CD8-positive, alpha-beta memory T cell (primary cell): ENCODE results near the gene ACAT2. TPM values are rescaled to one million over a fixed set of nuclear protein-coding genes. Genes with fewer than 3 reads are reported as not detected.
"Not testable (repeated sequence)": the region's sequence is repeated elsewhere in the genome, so short reads cannot be mapped to it uniquely, and the experiment has no call there.

Experiments used
- CTCF ChIA-PET: fragments of 350-600 bp; sonication (Branson Sonifier 250); formaldehyde crosslinking; loops from one replicate; lab custom pipeline; 2021; ENCODE audit warnings: antibody characterized with exemption; lab: Charles Lee
- POLR2A ChIA-PET: fragments of 350-600 bp; sonication (Branson Sonifier 250); formaldehyde crosslinking; loops from one replicate; lab custom pipeline; 2021; ENCODE audit warnings: antibody characterized with exemption; lab: Charles Lee
- DNase-seq, 5 donors: peaks; one replicate each; pipeline versions ENCODE4 v3.0.0 to v3.0.0-alpha.2; 2020 to 2022; ENCODE audit warnings: mixed read lengths in 1 of 5
- H3K27ac ChIP-seq: one replicate; pipeline ENCODE4 v1.7.0; 2013; ENCODE audit warnings: low read depth, mild to moderate bottlenecking, low read length, moderate library complexity
- H3K27me3 ChIP-seq: 2 replicates; pipeline ENCODE4 v1.7.0; 2013; ENCODE audit warnings: low read length, mild to moderate bottlenecking; ENCODE audit not compliant: insufficient read depth, poor library complexity, severe bottlenecking
- H3K36me3 ChIP-seq: 2 replicates; pipeline ENCODE4 v1.7.0; 2013; ENCODE audit warnings: mild to moderate bottlenecking, low read length, moderate library complexity; ENCODE audit not compliant: insufficient read depth
- H3K4me1 ChIP-seq: 2 replicates; pipeline ENCODE4 v1.7.0; 2013; ENCODE audit warnings: mild to moderate bottlenecking, low read length, moderate library complexity; ENCODE audit not compliant: insufficient read depth
- H3K4me3 ChIP-seq: 2 replicates; pipeline ENCODE4 v1.7.0; 2013; ENCODE audit warnings: mild to moderate bottlenecking, low read length
- H3K9me3 ChIP-seq: 2 replicates; pipeline ENCODE4 v1.7.0; 2013; ENCODE audit warnings: mild to moderate bottlenecking, low read length
- H3K27ac Mint-ChIP-seq, 8 donors: one replicate each; pipeline ENCODE4 v1.8.0; 2020 to 2021; ENCODE audit warnings: mixed read lengths in 8 of 8, mild to moderate bottlenecking in 6 of 8, inconsistent platforms in 3 of 8, moderate library complexity in 3 of 8
- H3K27me3 Mint-ChIP-seq, 2 donors: one replicate each; pipeline ENCODE4 v1.8.0; 2020 to 2021; ENCODE audit warnings: mixed read lengths in 2 of 2, mild to moderate bottlenecking in 1 of 2, moderate library complexity in 1 of 2
- H3K36me3 Mint-ChIP-seq, 3 donors: one replicate each; pipeline ENCODE4 v1.8.0; 2020 to 2021; ENCODE audit warnings: mixed read lengths in 3 of 3, inconsistent platforms in 1 of 3, mild to moderate bottlenecking in 1 of 3
- H3K4me1 Mint-ChIP-seq, 3 donors: one replicate each; pipeline ENCODE4 v1.8.0; 2020 to 2021; ENCODE audit warnings: mixed read lengths in 3 of 3, inconsistent platforms in 1 of 3, mild to moderate bottlenecking in 1 of 3
- H3K4me3 Mint-ChIP-seq, 7 donors: one replicate each; pipeline ENCODE4 v1.8.0; 2020 to 2021; ENCODE audit warnings: mixed read lengths in 7 of 7, mild to moderate bottlenecking in 6 of 7, moderate library complexity in 4 of 7, inconsistent platforms in 2 of 7
- H3K9me3 Mint-ChIP-seq, 5 donors: one replicate each; pipeline ENCODE4 v1.8.0; 2020 to 2022; ENCODE audit warnings: mixed read lengths in 5 of 5, mild to moderate bottlenecking in 3 of 5, moderate library complexity in 2 of 5, inconsistent platforms in 1 of 5
- polyA plus RNA-seq: library from polyadenylated mRNA; unstranded; fragments of 300-500 nt; fragmentation: Illumina TruSeq; gene quantifications from one replicate; pipeline ENCODE4 v1.2.3, GENCODE V29; 2021
- total RNA-seq, 2 experiments: library from RNA; stranded (reverse); gene quantifications; one replicate each; pipeline ENCODE4 v1.2.3, GENCODE V29; 2021

Gene ACAT2
- total and polyA plus RNA-seq, 3 experiments from 2014 or later: 33.3 to 69.7 (median 68.8) TPM

GRCh38 chr6:159805440-159806020 is 43.7 kb downstream of the ACAT2 start:
- H3K27ac ChIP-seq: no peak overlapping the region
- peak overlapping the region in 1 of 8 donors; percentile 47 for H3K27ac Mint-ChIP-seq
- H3K36me3 Mint-ChIP-seq: peaks cover 0 to 5% (median 4%) of the 10 kb centered on the region in 3 donors
- H3K4me3 ChIP-seq: no peak overlapping the region
- no peaks in the 10 kb centered on the region for H3K36me3 ChIP-seq
- H3K9me3 Mint-ChIP-seq: no peaks in the 10 kb centered on the region
- no peak for DNase-seq
- H3K27me3 Mint-ChIP-seq: peaks cover 0 to 1% of the 10 kb centered on the region in 2 donors
- H3K4me1 ChIP-seq: no peaks in the 10 kb centered on the region
- no peaks in the 10 kb centered on the region for H3K4me1 Mint-ChIP-seq
- H3K4me3 Mint-ChIP-seq: no peak overlapping the region
- POLR2A ChIA-PET: no interaction called here
- CTCF ChIA-PET: interaction anchor here (1.2 kb wide), 1 partner anchor 115 kb away, joined by 3 read pairs; no protein-coding TSS in a partner anchor
- H3K27me3 ChIP-seq: no peaks in the 10 kb centered on the region
- no peaks in the 10 kb centered on the region for H3K9me3 ChIP-seq

DNA sequence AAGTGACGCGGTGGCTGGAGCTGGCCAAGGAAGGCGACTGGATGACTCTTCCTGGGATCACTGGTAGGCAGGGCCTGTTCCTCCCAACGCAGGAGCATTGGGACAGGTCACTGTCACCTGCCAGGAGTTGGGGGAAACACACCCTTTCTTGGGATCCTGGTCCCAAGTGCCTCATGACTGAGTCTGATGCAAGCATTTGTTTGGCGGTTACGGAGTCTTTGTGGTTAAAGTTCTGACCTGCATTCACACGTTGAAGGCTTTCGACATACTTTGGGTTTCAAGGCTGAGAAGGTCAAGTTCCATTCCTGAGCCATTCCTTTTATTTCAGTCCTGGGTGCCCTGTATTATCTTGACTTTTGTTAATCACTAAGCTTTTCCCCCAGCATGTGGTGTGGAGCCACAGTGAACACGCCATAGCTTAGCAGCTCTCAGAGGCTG is 44.2 kb downstream of the ACAT2 start:
- POLR2A ChIA-PET: no interaction called here
- Histone ChIP-seq H3K27ac (no peak overlapping the region), H3K9me3 (no peaks in the 10 kb centered on the region), H3K4me1 (no peaks in the 10 kb centered on the region), H3K4me3 (no peak overlapping the region), H3K36me3 (no peaks in the 10 kb centered on the region), H3K27me3 (no peaks in the 10 kb centered on the region)
- Mint-ChIP-seq H3K27ac (no peak overlapping the region), H3K4me3 (no peak overlapping the region), H3K9me3 (no peaks in the 10 kb centered on the region), H3K27me3 (peaks cover 0 to 1% of the 10 kb centered on the region in 2 donors), H3K4me1 (no peaks in the 10 kb centered on the region), H3K36me3 (peaks cover 0 to 6% (median under 1%) of the 10 kb centered on the region in 3 donors)
- CTCF ChIA-PET: interaction anchor here (1.2 kb wide), 1 partner anchor 115 kb away, joined by 3 read pairs; no protein-coding TSS in a partner anchor
- DNase-seq: no peak

DNA sequence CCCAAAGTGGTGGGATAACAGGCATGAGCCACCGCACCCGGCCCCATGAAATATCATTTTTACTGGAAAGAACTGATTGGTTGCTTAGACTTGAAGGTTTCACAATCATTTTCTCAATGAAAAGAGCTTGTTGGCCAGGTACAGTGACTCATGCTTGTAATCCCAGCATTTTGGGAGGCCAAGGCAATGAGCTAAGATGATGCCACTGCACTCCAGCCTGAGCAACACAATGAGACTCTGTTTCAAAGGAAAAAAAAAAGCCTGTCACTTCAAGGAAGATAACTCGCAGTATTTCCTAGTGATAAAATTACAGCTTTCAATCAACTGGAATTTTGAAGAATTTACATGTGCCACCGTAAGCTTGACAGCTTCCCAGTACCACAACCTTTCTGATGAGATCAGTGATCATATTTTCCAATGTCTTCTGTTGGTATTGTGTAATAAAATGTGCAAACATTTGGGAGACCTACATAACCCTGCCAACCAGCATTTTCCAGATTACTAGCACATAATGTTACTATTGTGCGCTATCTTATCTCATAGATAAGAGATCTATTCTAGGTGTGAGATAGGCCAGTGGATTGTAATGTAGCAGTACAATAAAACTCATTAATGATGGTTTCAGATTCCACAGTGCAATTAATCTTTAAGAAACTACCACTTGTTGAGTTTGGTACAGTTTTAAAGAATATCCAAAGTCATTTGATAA is 45.5 kb downstream of the ACAT2 start:
- no peaks in the 10 kb centered on the region for H3K4me1 Mint-ChIP-seq
- ChIA-PET POLR2A (interaction anchor here (0.6 kb wide), 1 partner anchor 17 kb away, joined by 3 read pairs; no protein-coding TSS in a partner anchor), CTCF (no interaction called here)
- no peaks in the 10 kb centered on the region for H3K27me3 ChIP-seq
- H3K4me1 ChIP-seq: no peaks in the 10 kb centered on the region
- H3K4me3 ChIP-seq: no peak overlapping the region
- H3K27ac ChIP-seq: no peak overlapping the region
- H3K9me3 Mint-ChIP-seq: no peaks in the 10 kb centered on the region
- no peak overlapping the region for H3K4me3 Mint-ChIP-seq
- DNase-seq: no peak
- no peak overlapping the region for H3K27ac Mint-ChIP-seq
- peaks cover 0 to 1% of the 10 kb centered on the region in 2 donors for H3K27me3 Mint-ChIP-seq
- no peaks in the 10 kb centered on the region for H3K36me3 ChIP-seq
- no peaks in the 10 kb centered on the region for H3K9me3 ChIP-seq
- peaks cover 0 to 6% (median 0%) of the 10 kb centered on the region in 3 donors for H3K36me3 Mint-ChIP-seq

GRCh38 chr6:159808647-159809046 is 46.8 kb downstream of the ACAT2 start:
- DNase-seq: no peak
- no peak overlapping the region for H3K27ac ChIP-seq
- no peaks in the 10 kb centered on the region for H3K27me3 ChIP-seq
- CTCF ChIA-PET: no interaction called here
- Mint-ChIP-seq H3K27ac (peak overlapping the region in 1 of 8 donors; percentile 72), H3K27me3 (peaks cover 0 to 1% of the 10 kb centered on the region in 2 donors), H3K9me3 (no peaks in the 10 kb centered on the region), H3K4me3 (no peak overlapping the region), H3K36me3 (peaks cover 0 to 5% (median 0%) of the 10 kb centered on the region in 3 donors), H3K4me1 (no peaks in the 10 kb centered on the region)
- no peaks in the 10 kb centered on the region for H3K4me1 ChIP-seq
- no peaks in the 10 kb centered on the region for H3K36me3 ChIP-seq
- H3K4me3 ChIP-seq: no peak overlapping the region
- POLR2A ChIA-PET: no interaction called here
- H3K9me3 ChIP-seq: no peaks in the 10 kb centered on the region

DNA sequence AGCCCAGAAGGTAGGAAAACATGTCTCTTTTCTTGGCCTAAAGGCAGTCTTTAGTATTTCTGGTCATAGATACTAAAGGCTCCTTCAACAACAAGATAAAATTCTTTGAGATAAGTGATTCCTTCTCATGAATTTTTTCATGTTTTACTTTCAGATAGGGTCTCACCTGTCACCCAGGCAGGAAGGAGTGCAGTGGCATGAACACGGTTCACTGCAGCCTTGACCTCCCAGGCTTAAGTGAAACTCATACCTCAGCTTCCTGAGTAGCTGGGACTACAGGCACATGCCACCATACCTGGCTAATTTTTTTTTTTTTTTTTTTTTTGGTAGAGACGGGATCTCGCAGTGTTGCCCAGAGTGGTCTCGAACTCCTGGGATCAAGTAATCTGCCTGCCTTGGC is 47.3 kb downstream of the ACAT2 start:
- Mint-ChIP-seq H3K27ac (no peak overlapping the region), H3K4me1 (no peaks in the 10 kb centered on the region), H3K36me3 (peaks cover 0 to 5% (median 0%) of the 10 kb centered on the region in 3 donors), H3K4me3 (no peak overlapping the region), H3K9me3 (no peaks in the 10 kb centered on the region), H3K27me3 (peaks cover 0 to 1% of the 10 kb centered on the region in 2 donors)
- no peaks in the 10 kb centered on the region for H3K27me3 ChIP-seq
- no peaks in the 10 kb centered on the region for H3K36me3 ChIP-seq
- no peaks in the 10 kb centered on the region for H3K4me1 ChIP-seq
- no peak overlapping the region for H3K27ac ChIP-seq
- no peaks in the 10 kb centered on the region for H3K9me3 ChIP-seq
- no peak overlapping the region for H3K4me3 ChIP-seq
- no peak for DNase-seq
- ChIA-PET POLR2A (no interaction called here), CTCF (no interaction called here)

- Histone ChIP-seq H3K36me3 (no peaks in the 10 kb centered on the region), H3K27ac (no peak overlapping the region), H3K27me3 (no peaks in the 10 kb centered on the region), H3K9me3 (no peaks in the 10 kb centered on the region), H3K4me3 (no peak overlapping the region), H3K4me1 (no peaks in the 10 kb centered on the region)
- ChIA-PET POLR2A (no interaction called here), CTCF (no interaction called here)
- H3K9me3 Mint-ChIP-seq: no peaks in the 10 kb centered on the region
- no peak overlapping the region for H3K27ac Mint-ChIP-seq
- DNase-seq: no peak
- H3K27me3 Mint-ChIP-seq: peaks cover 0 to 1% of the 10 kb centered on the region in 2 donors
- H3K36me3 Mint-ChIP-seq: peaks cover 0 to 5% (median 0%) of the 10 kb centered on the region in 3 donors
- H3K4me3 Mint-ChIP-seq: no peak overlapping the region
- no peaks in the 10 kb centered on the region for H3K4me1 Mint-ChIP-seq
These were observed 51.9 kb downstream of the ACAT2 start for GRCh38 chr6:159813781-159814180.

- ChIA-PET POLR2A (no interaction called here), CTCF (no interaction called here)
- H3K27ac Mint-ChIP-seq: no peak overlapping the region
- no peak overlapping the region for H3K27ac ChIP-seq
- no peak for DNase-seq
- no peaks in the 10 kb centered on the region for H3K9me3 ChIP-seq
- H3K4me1 Mint-ChIP-seq: peaks cover 11 to 12% (median 11%) of the 10 kb centered on the region in 3 donors
- no peaks in the 10 kb centered on the region for H3K9me3 Mint-ChIP-seq
- peaks cover 0 to 3% (median 0%) of the 10 kb centered on the region in 3 donors for H3K36me3 Mint-ChIP-seq
- no peaks in the 10 kb centered on the region for H3K36me3 ChIP-seq
- peaks cover 0 to 1% of the 10 kb centered on the region in 2 donors for H3K27me3 Mint-ChIP-seq
- H3K4me1 ChIP-seq: peaks cover 13% of the 10 kb centered on the region
- no peak overlapping the region for H3K4me3 Mint-ChIP-seq
- peaks cover 6% of the 10 kb centered on the region for H3K27me3 ChIP-seq
- H3K4me3 ChIP-seq: no peak overlapping the region
These were observed 53.6 kb downstream of the ACAT2 start for GRCh38 chr6:159815410-159815809.

- CTCF ChIA-PET, POLR2A ChIA-PET, DNase-seq, H3K36me3 ChIP-seq, H3K36me3 Mint-ChIP-seq, H3K27me3 ChIP-seq, H3K4me3 ChIP-seq, H3K9me3 ChIP-seq, H3K27me3 Mint-ChIP-seq, H3K9me3 Mint-ChIP-seq, H3K27ac ChIP-seq, H3K4me3 Mint-ChIP-seq: not testable (repeated sequence)
- H3K4me1 ChIP-seq: peaks cover 18% of the 10 kb centered on the region
- Mint-ChIP-seq H3K4me1 (peaks cover 15 to 16% (median 16%) of the 10 kb centered on the region in 3 donors), H3K27ac (peak overlapping the region in 2 of 8 donors; percentile 19 to 68)
These were observed 54.9 kb downstream of the ACAT2 start for GRCh38 chr6:159816775-159817174.
